IPS-18a (cell line): ENCODE results near the gene ASB15.

Experiments
- H3K27ac ChIP-seq: one replicate; pipeline ENCODE4 v1.5.1; 2013; ENCODE audit warnings: low read length
- H3K27me3 ChIP-seq: one replicate; pipeline ENCODE4 v1.6.1; 2013; ENCODE audit warnings: mild to moderate bottlenecking, low read length; ENCODE audit not compliant: control insufficient read depth, insufficient read depth
- H3K36me3 ChIP-seq: one replicate; pipeline ENCODE4 v1.6.1; 2013; ENCODE audit warnings: low read depth, low read length; ENCODE audit not compliant: control insufficient read depth
- H3K4me1 ChIP-seq: one replicate; pipeline ENCODE4 v1.6.1; 2013; ENCODE audit warnings: low read depth, low read length; ENCODE audit not compliant: control insufficient read depth
- H3K4me3 ChIP-seq: one replicate; pipeline ENCODE4 v1.5.1; 2013; ENCODE audit warnings: low read length
- H3K9ac ChIP-seq: one replicate; pipeline ENCODE4 v1.6.1; 2013; ENCODE audit warnings: mild to moderate bottlenecking, low read length, moderate library complexity
- H3K9me3 ChIP-seq: one replicate; pipeline ENCODE4 v1.6.1; 2013; ENCODE audit warnings: low read depth, low read length; ENCODE audit not compliant: control insufficient read depth

ASB15 gene

DNA sequence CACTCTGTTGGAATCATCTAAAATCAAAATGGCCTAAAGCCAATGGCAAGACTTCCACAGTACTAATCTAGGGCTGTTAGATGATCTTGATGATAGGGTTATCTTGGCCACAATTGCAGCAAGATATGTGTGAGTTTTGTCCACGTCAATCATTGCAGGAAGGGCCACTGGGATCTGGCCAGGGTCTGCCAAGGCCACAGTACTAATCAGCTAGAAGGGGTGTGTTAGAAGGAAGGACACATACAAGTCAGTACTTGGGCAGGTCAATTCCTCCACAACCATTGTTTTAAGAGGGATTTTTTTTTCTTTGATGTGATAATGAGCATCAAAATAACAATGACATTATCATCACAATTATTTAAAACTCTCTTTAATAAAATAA, 55.7 kb downstream of the ASB15 start:
- Histone ChIP-seq H3K27me3 (no peaks in the 10 kb centered on the region), H3K9me3 (no peaks in the 10 kb centered on the region), H3K4me1 (no peaks in the 10 kb centered on the region), H3K27ac (no peak overlapping the region), H3K36me3 (no peaks in the 10 kb centered on the region), H3K4me3 (no peak overlapping the region), H3K9ac (no peak overlapping the region)

DNA sequence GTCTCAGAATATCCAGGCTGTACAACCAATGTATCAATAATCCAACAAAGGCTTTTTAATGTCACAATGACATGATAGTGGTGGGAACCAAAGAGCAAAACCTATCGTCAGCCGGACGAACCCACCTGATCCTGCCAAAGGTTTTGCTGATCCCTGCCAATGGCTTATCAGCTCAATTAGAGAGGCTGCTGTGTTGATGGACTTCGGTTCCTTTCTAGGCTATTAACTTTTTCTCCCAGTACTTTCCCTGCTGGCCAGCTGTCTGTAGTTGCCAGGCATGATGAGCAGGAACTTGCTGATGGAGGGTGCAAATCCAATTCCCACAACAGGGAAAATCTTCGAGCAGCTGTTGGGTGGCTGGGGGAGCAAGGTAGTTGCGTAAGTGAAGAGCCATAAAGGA, 56.4 kb downstream of the ASB15 start:
- Histone ChIP-seq H3K27me3 (no peaks in the 10 kb centered on the region), H3K9me3 (no peaks in the 10 kb centered on the region), H3K27ac (no peak overlapping the region), H3K4me1 (no peaks in the 10 kb centered on the region), H3K9ac (no peak overlapping the region), H3K36me3 (no peaks in the 10 kb centered on the region), H3K4me3 (no peak overlapping the region)

DNA sequence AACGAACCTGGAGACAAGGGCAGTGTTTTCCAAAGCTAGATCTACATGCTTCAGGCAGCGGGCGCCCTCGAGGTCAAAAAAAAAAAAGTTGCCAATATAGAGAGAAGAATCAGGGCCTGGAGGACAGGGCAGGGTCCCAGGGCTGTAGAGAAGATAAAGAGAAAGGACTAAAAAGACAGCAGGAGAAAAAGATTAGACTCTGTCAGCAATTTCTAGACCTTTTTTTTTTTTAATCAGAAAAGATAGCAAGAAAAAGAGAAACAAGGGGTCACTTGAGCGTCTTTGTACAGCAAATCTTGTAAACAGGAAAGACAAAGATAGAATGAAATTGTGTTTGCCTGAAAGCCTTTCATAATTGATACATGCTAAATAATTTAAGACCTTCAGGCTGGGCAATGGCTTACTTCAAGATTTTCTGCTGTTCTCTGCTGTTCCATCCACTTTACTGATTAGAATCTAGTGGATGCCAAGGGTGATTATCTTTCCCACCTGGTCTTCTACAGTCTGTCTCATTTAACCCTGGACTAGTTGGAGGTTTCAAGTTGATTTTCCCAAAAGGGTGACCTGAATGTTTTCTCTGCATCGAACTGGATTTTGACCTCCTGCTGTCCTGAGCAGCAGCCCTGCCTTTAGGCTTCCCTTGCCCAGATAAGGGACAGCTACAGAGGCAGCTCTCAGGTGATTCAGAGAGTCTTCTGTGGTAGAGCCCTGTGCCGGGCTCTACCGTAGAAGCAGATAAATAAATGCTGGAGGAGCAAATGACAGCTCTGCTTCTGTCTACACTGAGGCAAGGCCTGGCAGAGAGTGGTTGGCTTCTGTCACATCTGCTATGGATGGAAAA, 59.1 kb downstream of the ASB15 start:
- H3K9ac ChIP-seq: no peak overlapping the region
- H3K27me3 ChIP-seq: no peaks in the 10 kb centered on the region
- H3K4me3 ChIP-seq: no peak overlapping the region
- H3K9me3 ChIP-seq: no peaks in the 10 kb centered on the region
- H3K4me1 ChIP-seq: no peaks in the 10 kb centered on the region
- no peaks in the 10 kb centered on the region for H3K36me3 ChIP-seq
- no peak overlapping the region for H3K27ac ChIP-seq

DNA sequence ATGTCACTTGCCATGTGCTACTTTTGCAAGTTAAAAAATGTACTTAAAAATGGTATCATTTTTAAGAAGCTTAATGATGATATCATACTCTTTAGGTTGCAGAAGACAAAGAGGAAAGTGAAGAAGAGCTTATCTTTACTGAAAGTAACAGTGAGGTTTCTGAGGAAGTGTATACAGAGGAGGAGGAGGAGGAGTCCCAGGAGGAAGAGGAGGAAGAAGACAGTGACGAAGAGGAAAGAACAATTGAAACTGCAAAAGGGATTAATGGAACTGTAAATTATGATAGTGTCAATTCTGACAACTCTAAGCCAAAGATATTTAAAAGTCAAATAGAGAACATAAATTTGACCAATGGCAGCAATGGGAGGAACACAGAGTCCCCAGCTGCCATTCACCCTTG, 60.1 kb downstream of the ASB15 start:
- H3K27me3 ChIP-seq: no peaks in the 10 kb centered on the region
- no peaks in the 10 kb centered on the region for H3K9me3 ChIP-seq
- no peak overlapping the region for H3K4me3 ChIP-seq
- no peak overlapping the region for H3K9ac ChIP-seq
- H3K36me3 ChIP-seq: no peaks in the 10 kb centered on the region
- H3K4me1 ChIP-seq: no peaks in the 10 kb centered on the region
- no peak overlapping the region for H3K27ac ChIP-seq

DNA sequence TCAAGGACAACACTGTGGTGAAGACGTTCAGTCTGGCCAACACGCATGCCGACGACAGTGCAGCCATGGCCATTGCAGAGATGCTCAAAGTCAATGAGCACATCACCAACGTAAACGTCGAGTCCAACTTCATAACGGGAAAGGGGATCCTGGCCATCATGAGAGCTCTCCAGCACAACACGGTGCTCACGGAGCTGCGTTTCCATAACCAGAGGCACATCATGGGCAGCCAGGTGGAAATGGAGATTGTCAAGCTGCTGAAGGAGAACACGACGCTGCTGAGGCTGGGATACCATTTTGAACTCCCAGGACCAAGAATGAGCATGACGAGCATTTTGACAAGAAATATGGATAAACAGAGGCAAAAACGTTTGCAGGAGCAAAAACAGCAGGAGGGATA, 60.7 kb downstream of the ASB15 start:
- Histone ChIP-seq H3K36me3 (no peaks in the 10 kb centered on the region), H3K4me3 (no peak overlapping the region), H3K9me3 (no peaks in the 10 kb centered on the region), H3K27ac (no peak overlapping the region), H3K4me1 (no peaks in the 10 kb centered on the region), H3K27me3 (no peaks in the 10 kb centered on the region), H3K9ac (no peak overlapping the region)

DNA sequence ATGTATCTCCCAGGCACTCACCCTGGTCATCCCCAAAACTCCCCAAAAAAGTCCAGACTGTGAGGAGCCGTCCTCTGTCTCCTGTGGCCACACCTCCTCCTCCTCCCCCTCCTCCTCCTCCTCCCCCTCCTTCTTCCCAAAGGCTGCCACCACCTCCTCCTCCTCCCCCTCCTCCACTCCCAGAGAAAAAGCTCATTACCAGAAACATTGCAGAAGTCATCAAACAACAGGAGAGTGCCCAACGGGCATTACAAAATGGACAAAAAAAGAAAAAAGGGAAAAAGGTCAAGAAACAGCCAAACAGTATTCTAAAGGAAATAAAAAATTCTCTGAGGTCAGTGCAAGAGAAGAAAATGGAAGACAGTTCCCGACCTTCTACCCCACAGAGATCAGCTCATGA, 61.1 kb downstream of the ASB15 start:
- Histone ChIP-seq H3K27me3 (no peaks in the 10 kb centered on the region), H3K4me3 (no peak overlapping the region), H3K9me3 (no peaks in the 10 kb centered on the region), H3K4me1 (no peaks in the 10 kb centered on the region), H3K36me3 (no peaks in the 10 kb centered on the region), H3K27ac (no peak overlapping the region), H3K9ac (no peak overlapping the region)

DNA sequence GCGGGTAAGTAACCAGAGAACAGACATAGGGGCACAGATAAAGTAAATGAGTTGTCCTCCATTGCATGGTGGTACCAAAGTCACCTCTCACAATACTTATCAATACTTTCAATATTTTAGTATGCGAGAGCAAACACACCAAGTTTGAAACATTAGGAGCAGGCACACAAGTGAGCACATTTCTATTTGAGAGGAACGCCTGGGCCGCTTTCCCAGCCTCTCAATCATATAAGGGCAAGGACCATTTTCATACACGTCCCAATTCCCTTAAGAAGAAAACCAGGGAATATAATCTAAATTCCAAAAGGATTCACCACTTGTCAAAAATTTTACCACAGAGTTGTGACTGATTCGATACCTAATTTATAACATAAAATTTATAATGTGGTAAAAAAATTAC, 61.6 kb downstream of the ASB15 start:
- Histone ChIP-seq H3K27me3 (no peaks in the 10 kb centered on the region), H3K9me3 (no peaks in the 10 kb centered on the region), H3K27ac (no peak overlapping the region), H3K9ac (no peak overlapping the region), H3K4me1 (no peaks in the 10 kb centered on the region), H3K36me3 (no peaks in the 10 kb centered on the region), H3K4me3 (no peak overlapping the region)

DNA sequence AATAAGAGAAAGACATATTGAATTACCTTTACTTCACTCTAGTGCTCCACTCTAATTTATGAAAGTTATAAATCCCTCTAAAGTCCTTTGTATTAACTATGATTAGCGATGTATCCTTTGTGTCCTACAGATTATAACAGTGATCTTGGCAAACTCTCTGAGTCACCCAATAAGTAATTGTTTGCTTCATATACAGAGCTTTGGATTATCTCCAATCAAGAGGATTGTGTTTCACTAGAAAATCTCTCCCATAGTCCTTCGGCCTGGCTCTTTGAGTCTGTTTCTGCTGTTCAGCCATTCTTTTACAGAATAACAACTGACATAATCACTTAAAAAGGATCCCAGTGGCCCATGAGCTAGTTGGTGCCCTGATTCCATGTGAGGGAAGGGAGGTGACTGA, 63.5 kb downstream of the ASB15 start:
- Histone ChIP-seq H3K27me3 (no peaks in the 10 kb centered on the region), H3K27ac (no peak overlapping the region), H3K4me3 (no peak overlapping the region), H3K9ac (no peak overlapping the region), H3K36me3 (no peaks in the 10 kb centered on the region), H3K4me1 (no peaks in the 10 kb centered on the region), H3K9me3 (no peaks in the 10 kb centered on the region)

DNA sequence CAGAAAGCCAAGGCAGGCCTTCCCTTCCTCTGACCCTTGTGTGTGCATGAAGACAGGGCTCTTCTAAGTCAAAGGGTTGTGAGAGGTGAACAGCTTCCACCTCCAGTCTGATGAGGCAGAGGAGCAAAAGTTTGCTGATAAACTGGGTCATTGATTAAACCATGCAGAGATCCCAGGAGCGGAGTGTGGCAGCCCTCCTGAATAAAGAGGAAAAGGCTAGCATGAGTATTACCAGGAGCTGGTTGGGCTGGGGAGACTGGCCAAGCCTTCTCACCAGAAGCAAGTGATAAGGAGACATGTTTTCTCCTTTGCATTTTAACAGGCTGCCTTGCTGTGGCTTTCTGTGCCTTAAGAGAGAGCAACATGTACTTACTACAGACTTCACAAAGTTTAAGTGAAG, 64.3 kb downstream of the ASB15 start:
- no peak overlapping the region for H3K27ac ChIP-seq
- no peak overlapping the region for H3K4me3 ChIP-seq
- H3K27me3 ChIP-seq: no peaks in the 10 kb centered on the region
- H3K36me3 ChIP-seq: no peaks in the 10 kb centered on the region
- no peak overlapping the region for H3K9ac ChIP-seq
- no peaks in the 10 kb centered on the region for H3K9me3 ChIP-seq
- H3K4me1 ChIP-seq: no peaks in the 10 kb centered on the region

DNA sequence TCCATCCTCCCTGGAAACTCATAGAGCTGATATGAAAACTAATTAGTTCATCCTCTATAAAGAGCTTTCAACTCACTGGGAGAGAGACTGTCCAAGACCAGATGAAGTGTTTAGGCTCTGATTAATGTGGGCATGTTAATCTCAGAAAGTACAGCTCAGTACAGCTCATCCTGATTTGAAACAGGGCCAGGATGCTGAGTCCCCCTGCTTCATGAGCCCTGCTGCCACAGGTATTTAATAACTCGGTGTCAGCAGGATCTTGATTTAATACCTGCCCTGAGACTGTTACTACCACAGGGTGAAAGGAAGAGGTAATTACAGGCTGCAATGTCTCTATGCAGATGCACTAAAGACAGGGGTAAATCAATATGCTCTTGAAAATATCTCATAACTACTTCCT, 64.9 kb downstream of the ASB15 start:
- Histone ChIP-seq H3K4me3 (no peak overlapping the region), H3K9ac (no peak overlapping the region), H3K27me3 (no peaks in the 10 kb centered on the region), H3K27ac (no peak overlapping the region), H3K4me1 (no peaks in the 10 kb centered on the region), H3K36me3 (no peaks in the 10 kb centered on the region), H3K9me3 (no peaks in the 10 kb centered on the region)

DNA sequence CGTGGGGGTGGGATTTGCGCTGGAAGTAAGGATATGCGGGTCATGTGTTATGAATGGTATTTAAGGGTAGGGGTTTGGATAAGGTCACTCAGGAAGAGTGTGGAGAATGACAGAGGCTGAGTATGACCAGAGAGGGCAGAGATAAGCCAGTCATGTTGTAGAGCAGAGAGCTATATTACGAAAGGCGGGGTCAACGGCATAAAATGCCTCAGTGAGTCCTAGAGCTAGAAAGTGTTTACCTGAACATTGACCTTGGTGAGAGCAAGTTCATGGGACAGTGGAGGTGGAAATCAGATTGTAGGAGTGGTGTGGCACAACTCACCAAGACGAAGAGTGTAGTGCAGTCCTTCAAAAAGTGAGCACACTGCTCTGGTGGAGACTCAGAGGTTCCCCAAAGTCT, 67.9 kb downstream of the ASB15 start:
- H3K9ac ChIP-seq: no peak overlapping the region
- no peak overlapping the region for H3K4me3 ChIP-seq
- no peaks in the 10 kb centered on the region for H3K27me3 ChIP-seq
- no peaks in the 10 kb centered on the region for H3K36me3 ChIP-seq
- no peaks in the 10 kb centered on the region for H3K4me1 ChIP-seq
- H3K9me3 ChIP-seq: no peaks in the 10 kb centered on the region
- no peak overlapping the region for H3K27ac ChIP-seq

DNA sequence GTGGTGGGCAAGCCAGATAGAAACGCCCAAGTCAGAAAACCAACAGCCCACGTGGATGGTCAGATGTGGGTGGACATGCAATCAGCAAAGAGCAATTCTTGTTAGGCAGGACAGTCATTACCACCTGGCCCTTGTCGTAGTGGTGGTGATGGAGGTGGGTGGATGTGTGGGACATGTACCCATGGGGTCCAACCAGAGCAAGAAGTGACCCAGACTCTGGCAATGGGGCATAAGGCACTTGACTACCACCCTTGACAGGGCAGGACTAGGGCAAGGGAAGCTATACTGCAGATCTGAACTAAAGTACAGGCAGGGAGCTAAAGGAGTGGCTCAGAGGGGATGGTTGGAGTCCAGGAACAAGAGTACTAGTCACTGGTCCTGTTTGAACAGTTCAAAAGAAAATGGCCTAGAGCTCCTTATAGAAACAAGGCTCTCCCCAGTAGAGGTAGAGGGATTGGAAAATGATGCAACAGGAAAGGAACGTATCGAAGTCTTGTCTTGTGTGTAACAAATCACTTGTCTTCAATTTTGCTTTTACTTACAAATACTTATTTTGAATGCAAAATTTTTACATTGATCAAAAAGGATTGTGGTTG, 71.6 kb downstream of the ASB15 start:
- Histone ChIP-seq H3K9me3 (no peaks in the 10 kb centered on the region), H3K9ac (no peak overlapping the region), H3K27me3 (no peaks in the 10 kb centered on the region), H3K27ac (no peak overlapping the region), H3K4me3 (no peak overlapping the region), H3K36me3 (no peaks in the 10 kb centered on the region), H3K4me1 (no peaks in the 10 kb centered on the region)
